H9 (cell line): ENCODE data around the gene PTGFRN. TPM values are rescaled to one million over a fixed set of nuclear protein-coding genes. Genes with fewer than 3 reads are reported as not detected.

ENCODE experiments used
- DNase-seq: peaks from one replicate; pipeline ENCODE4 v3.0.0-alpha.2; 2017
- H2AFZ ChIP-seq: one replicate; pipeline ENCODE4 v1.6.1; 2013; ENCODE audit warnings: mild to moderate bottlenecking, low read length, control low read depth, moderate library complexity
- H2AK5ac ChIP-seq: 2 replicates; pipeline ENCODE4 v1.6.1; 2013; ENCODE audit warnings: low read length, control low read depth, mixed read lengths; ENCODE audit not compliant: insufficient read length
- H2BK120ac ChIP-seq: one replicate; pipeline ENCODE4 v1.6.1; 2013; ENCODE audit warnings: low read depth, mild to moderate bottlenecking, low read length, control low read depth, inconsistent platforms; ENCODE audit not compliant: poor library complexity, severe bottlenecking
- H2BK12ac ChIP-seq: 2 replicates; pipeline ENCODE4 v1.6.1; 2013; ENCODE audit warnings: low read length, control low read depth, mixed read lengths, low read depth; ENCODE audit not compliant: insufficient read length
- H2BK15ac ChIP-seq: 2 replicates; pipeline ENCODE4 v1.6.1; 2013; ENCODE audit warnings: low read depth, low read length, control low read depth
- H2BK20ac ChIP-seq: one replicate; pipeline ENCODE4 v1.6.1; 2013; ENCODE audit warnings: low read depth, mild to moderate bottlenecking, low read length, control low read depth, inconsistent platforms; ENCODE audit not compliant: poor library complexity, severe bottlenecking
- H2BK5ac ChIP-seq: 2 replicates; pipeline ENCODE4 v1.6.1; 2013; ENCODE audit warnings: low read length, control low read depth, mixed read lengths; ENCODE audit not compliant: insufficient read length
- H3K14ac ChIP-seq: 2 replicates; pipeline ENCODE4 v1.6.1; 2013; ENCODE audit warnings: low read length, control low read depth; ENCODE audit not compliant: insufficient read depth
- H3K18ac ChIP-seq: 2 replicates; pipeline ENCODE4 v1.6.1; 2013; ENCODE audit warnings: low read depth, mild to moderate bottlenecking, mixed read lengths, low read length, control low read depth; ENCODE audit not compliant: insufficient read length
- H3K23ac ChIP-seq: 2 replicates; pipeline ENCODE4 v1.6.1; 2013; ENCODE audit warnings: low read length, control low read depth, mixed read lengths, low read depth; ENCODE audit not compliant: insufficient read length
- H3K23me2 ChIP-seq: 2 replicates; pipeline ENCODE4 v1.6.1; 2013; ENCODE audit warnings: low read depth, mild to moderate bottlenecking, mixed read lengths, low read length, control low read depth; ENCODE audit not compliant: insufficient read length, poor library complexity, severe bottlenecking
- H3K27ac ChIP-seq: 2 replicates; pipeline ENCODE4 v1.5.1; 2013; ENCODE audit warnings: low read length, control low read depth, mixed read lengths, low read depth; ENCODE audit not compliant: insufficient read length
- H3K27me3 ChIP-seq: 2 replicates; pipeline ENCODE4 v1.6.1; 2013; ENCODE audit warnings: low read length, control low read depth, inconsistent platforms; ENCODE audit not compliant: insufficient read depth
- H3K4ac ChIP-seq: 2 replicates; pipeline ENCODE4 v1.6.1; 2013; ENCODE audit warnings: low read depth, mild to moderate bottlenecking, control low read depth, inconsistent platforms, low read length, moderate library complexity
- H3K4me1 ChIP-seq: 2 replicates; pipeline ENCODE4 v1.6.1; 2013; ENCODE audit warnings: low read length, control low read depth, inconsistent platforms; ENCODE audit not compliant: insufficient read depth
- H3K4me2 ChIP-seq: 2 replicates; pipeline ENCODE4 v1.6.1; 2013; ENCODE audit warnings: low read length, control low read depth, mixed read lengths; ENCODE audit not compliant: insufficient read length, insufficient read depth
- H3K56ac ChIP-seq: 2 replicates; pipeline ENCODE4 v1.6.1; 2013; ENCODE audit warnings: low read depth, mild to moderate bottlenecking, mixed read lengths, low read length, control low read depth; ENCODE audit not compliant: insufficient read length
- H3K79me1 ChIP-seq: 2 replicates; pipeline ENCODE4 v1.6.1; 2013; ENCODE audit warnings: low read depth, mild to moderate bottlenecking, moderate library complexity, low read length, control low read depth, inconsistent platforms; ENCODE audit not compliant: insufficient read depth, poor library complexity, severe bottlenecking
- H3K79me2 ChIP-seq: 2 replicates; pipeline ENCODE4 v1.6.1; 2013; ENCODE audit warnings: low read length, control low read depth, inconsistent platforms; ENCODE audit not compliant: insufficient read depth
- H3K9ac ChIP-seq: 2 replicates; pipeline ENCODE4 v1.6.1; 2013; ENCODE audit warnings: low read length, control low read depth, mixed read lengths; ENCODE audit not compliant: insufficient read length; ENCODE audit errors: extremely low read depth
- H3K9me3 ChIP-seq: one replicate; pipeline ENCODE4 v1.6.1; 2013; ENCODE audit warnings: low read depth, low read length, inconsistent platforms; ENCODE audit not compliant: control insufficient read depth
- H3T11ph ChIP-seq: one replicate; pipeline ENCODE4 v1.6.1; 2013; ENCODE audit warnings: mild to moderate bottlenecking, low read length, control low read depth, inconsistent platforms
- H4K20me1 ChIP-seq: one replicate; pipeline ENCODE4 v1.6.1; 2013; ENCODE audit not compliant: control insufficient read depth, insufficient read length, insufficient read depth
- H4K5ac ChIP-seq: 2 replicates; pipeline ENCODE4 v1.6.1; 2013; ENCODE audit warnings: low read depth, mild to moderate bottlenecking, mixed read lengths, low read length, control low read depth; ENCODE audit not compliant: insufficient read length
- H4K8ac ChIP-seq: replicated peaks from 2 replicates; pipeline ENCODE4 v1.6.1; 2013; ENCODE audit warnings: low read length, control low read depth, mixed read lengths, low read depth; ENCODE audit not compliant: insufficient read length
- H4K91ac ChIP-seq: 2 replicates; pipeline ENCODE4 v1.6.1; 2013; ENCODE audit warnings: low read depth, mild to moderate bottlenecking, moderate library complexity, mixed read lengths, low read length, control low read depth; ENCODE audit not compliant: insufficient read length
- H3K27ac Mint-ChIP-seq, 3 experiments: 2 replicates in 2 of 3; 3 replicates in 1 of 3; pipeline ENCODE4 v1.8.0; 2020 to 2021; ENCODE audit warnings: mixed read lengths in 3 of 3, mild to moderate bottlenecking in 1 of 3, moderate library complexity in 1 of 3
- H3K27me3 Mint-ChIP-seq: 2 replicates; pipeline ENCODE4 v1.8.0; 2021; ENCODE audit warnings: low read depth, mild to moderate bottlenecking, moderate library complexity, mixed read lengths
- H3K36me3 Mint-ChIP-seq, 3 experiments: 2 replicates in 2 of 3; 3 replicates in 1 of 3; pipeline ENCODE4 v1.8.0; 2020 to 2021; ENCODE audit warnings: low read depth in 3 of 3, mixed read lengths in 3 of 3; ENCODE audit not compliant: insufficient read depth in 1 of 3
- H3K4me1 Mint-ChIP-seq, 2 experiments: 2 replicates each; pipeline ENCODE4 v1.8.0; 2020; ENCODE audit warnings: mixed read lengths in 2 of 2
- H3K4me3 Mint-ChIP-seq, 2 experiments: 2 replicates in 1 of 2; 3 replicates in 1 of 2; pipeline ENCODE4 v1.8.0; 2020 to 2021; ENCODE audit warnings: mild to moderate bottlenecking in 2 of 2, mixed read lengths in 2 of 2, moderate library complexity in 1 of 2
- H3K9me3 Mint-ChIP-seq, 2 experiments: 2 replicates in 1 of 2; 3 replicates in 1 of 2; pipeline ENCODE4 v1.8.0; 2020; ENCODE audit warnings: mild to moderate bottlenecking in 2 of 2, mixed read lengths in 2 of 2, moderate library complexity in 1 of 2
- CTCF ChIP-seq: fragments of 200-600 bp; sonication (generic); conservative IDR thresholded peaks from 3 replicates; pipeline ENCODE4 v1.8.0; 2021; ENCODE audit warnings: antibody characterized with exemption, mild to moderate bottlenecking
- WGBS: extraction: QIAGEN DNeasy Blood & Tissue Kit; methylation state at CpG from one replicate; pipeline ENCODE4 v1.1.7; 2013; ENCODE audit warnings: missing lambda C conversion rate, low lambda C conversion rate, mixed read lengths; ENCODE audit not compliant: insufficient read length; ENCODE audit errors: extremely low coverage; 5-methylcytosine and 5-hydroxymethylcytosine counted together
- total RNA-seq: library from RNA; stranded (reverse); gene quantifications from 2 replicates; pipeline ENCODE4 v1.2.1, GENCODE V29; 2021

PTGFRN gene
- total RNA-seq, 1 experiment from 2014 or later = 26.3 TPM

DNA sequence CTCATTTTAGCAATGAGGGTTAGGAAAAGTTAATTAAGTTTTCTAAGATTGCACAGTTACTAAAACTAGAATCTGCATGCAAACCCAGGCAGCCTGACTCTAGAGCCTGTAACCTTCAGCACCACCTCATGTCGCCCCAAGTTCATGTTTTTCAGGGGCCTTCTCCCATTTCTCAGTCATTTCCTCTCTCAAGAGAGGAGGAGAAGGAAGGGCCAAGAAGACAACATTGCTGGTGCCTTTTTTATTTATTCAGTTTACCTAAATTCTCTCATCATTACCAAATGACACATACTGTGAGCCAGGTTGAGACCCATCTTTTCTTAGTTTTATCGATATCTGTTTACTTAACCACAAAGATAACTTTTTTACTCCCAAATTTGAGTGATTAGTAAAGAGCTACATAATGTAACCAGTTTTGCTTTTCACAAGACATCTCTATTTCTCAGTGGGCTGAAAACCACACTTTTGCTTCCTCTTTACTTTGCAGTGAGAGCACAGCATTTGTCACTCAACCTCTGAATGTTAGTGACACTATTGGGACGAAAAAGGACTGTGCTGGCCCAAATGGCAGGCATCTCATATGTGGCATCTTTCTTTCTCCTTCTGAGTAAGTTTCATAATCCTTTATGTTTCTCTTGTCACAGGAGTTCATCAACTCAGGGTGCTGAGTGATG lies 91.7 kb downstream of the PTGFRN start, which contains the start of gene CD101:
TSS of gene CD101 (plus strand) at position 507 of the 674 bp plus-strand sequence. CDS start at position 565, 58 bp downstream.
- no peak within 1 kb of the TSS for H3K4ac ChIP-seq
- no peaks in the 10 kb centered on the region for H3K27me3 Mint-ChIP-seq
- H2BK120ac ChIP-seq = no peak within 1 kb of the TSS
- H2BK5ac ChIP-seq = no peak within 1 kb of the TSS
- TF ChIP-seq CTCF = no peak
- H3K27ac ChIP-seq = no peak within 1 kb of the TSS
- no peaks in the 10 kb centered on the region for H3K9me3 ChIP-seq
- H3K14ac ChIP-seq = no peak within 1 kb of the TSS
- DNase-seq = no peak
- no peaks in the 10 kb centered on the region for H3K9me3 Mint-ChIP-seq
- H4K5ac ChIP-seq = no peak within 1 kb of the TSS
- no peak within 1 kb of the TSS for H3K4me3 Mint-ChIP-seq
- H2BK12ac ChIP-seq = no peak within 1 kb of the TSS
- no peak within 1 kb of the TSS for H2AFZ ChIP-seq
- H3K36me3 Mint-ChIP-seq = no peaks in the 10 kb centered on the region
- no peak within 1 kb of the TSS for H3K27ac Mint-ChIP-seq
- H3K56ac ChIP-seq = no peak within 1 kb of the TSS
- no peak within 1 kb of the TSS for H4K8ac ChIP-seq
- H3K23ac ChIP-seq = no peak within 1 kb of the TSS
- WGBS = no CpG with 5 or more reads among the region's 3 CpGs
- no peaks in the 10 kb centered on the region for H3K79me1 ChIP-seq
- peaks cover 17 to 22% of the 10 kb centered on the region in 2 experiments for H3K4me1 Mint-ChIP-seq
- no peak within 1 kb of the TSS for H3K18ac ChIP-seq
- no peak within 1 kb of the TSS for H2AK5ac ChIP-seq
- no peak within 1 kb of the TSS for H2BK20ac ChIP-seq
- no peak within 1 kb of the TSS for H3K4me2 ChIP-seq
- no peaks in the 10 kb centered on the region for H3K23me2 ChIP-seq
- no peak within 1 kb of the TSS for H4K91ac ChIP-seq
- H4K20me1 ChIP-seq = no peaks in the 10 kb centered on the region
- H3K79me2 ChIP-seq = no peaks in the 10 kb centered on the region
- H2BK15ac ChIP-seq = no peak within 1 kb of the TSS
- no peak within 1 kb of the TSS for H3T11ph ChIP-seq
- H3K9ac ChIP-seq = no peak within 1 kb of the TSS
- H3K27me3 ChIP-seq = no peaks in the 10 kb centered on the region; the same call in 1 of the 2 replicates
- peaks cover 5% of the 10 kb centered on the region; the same call in 1 of the 2 replicates for H3K4me1 ChIP-seq
